PC-3 (cell line): ENCODE measurements around the gene DGKG. TPM values are rescaled to one million over a fixed set of nuclear protein-coding genes. Genes with fewer than 3 reads are reported as not detected.

Source experiments
- ATAC-seq: fragments of 200-7000 bp; cut with Tn5 transposase; 2 replicates; pipeline ENCODE4 v1.9.1; 2020; ENCODE audit warnings: mild to moderate bottlenecking, moderate library complexity
- BruUV-seq: library from RNA; stranded (reverse); fragments of 400-500 nt; replicated peaks from 2 replicates; lab custom pipeline; 2021; lab: Mats Ljungman, UMichigan
- CTCF ChIA-PET: fragments of 300-600 bp; sonication (Branson Sonifier 250); formaldehyde crosslinking; loops from one replicate; lab custom pipeline; 2022; ENCODE audit warnings: antibody characterized with exemption; lab: Charles Lee
- POLR2A ChIA-PET: fragments of 300-600 bp; sonication (Branson Sonifier 250); formaldehyde crosslinking; loops from one replicate; lab custom pipeline; 2022; ENCODE audit warnings: antibody characterized with exemption; ENCODE audit not compliant: unreplicated experiment; lab: Charles Lee
- DNase-seq: peaks from one replicate; pipeline ENCODE4 v3.0.0-alpha.2; 2015
- H2AFZ ChIP-seq: fragments of 300-600 bp; sonication (generic); 2 replicates; pipeline ENCODE4 v1.6.0; 2016; ENCODE audit warnings: antibody characterized with exemption, low read length
- H3F3A ChIP-seq: fragments of 300-600 bp; sonication (generic); one replicate; pipeline ENCODE4 v1.6.0; 2017; ENCODE audit warnings: antibody characterized with exemption, low read length, control low read depth, mild to moderate bottlenecking; ENCODE audit not compliant: unreplicated experiment
- H3K27ac ChIP-seq: fragments of 300-600 bp; sonication (generic); 2 replicates; pipeline ENCODE4 v1.5.1; 2016; ENCODE audit warnings: mild to moderate bottlenecking, low read length
- H3K27me3 ChIP-seq: fragments of 300-600 bp; sonication (generic); 2 replicates; pipeline ENCODE4 v1.6.1; 2016; ENCODE audit warnings: low read length, mixed read lengths
- H3K36me3 ChIP-seq: fragments of 300-600 bp; sonication (generic); 2 replicates; pipeline ENCODE4 v1.6.1; 2016; ENCODE audit warnings: low read depth, mixed run types, low read length, mixed read lengths
- H3K4me1 ChIP-seq: fragments of 300-600 bp; sonication (generic); 2 replicates; pipeline ENCODE4 v1.5.1; 2016; ENCODE audit warnings: low read length; ENCODE audit not compliant: insufficient read depth
- H3K4me2 ChIP-seq: fragments of 300-600 bp; sonication (generic); 2 replicates; pipeline ENCODE4 v1.6.0; 2016; ENCODE audit warnings: low read length
- H3K4me3 ChIP-seq: fragments of 300-600 bp; sonication (generic); 2 replicates; pipeline ENCODE4 v1.5.1; 2016; ENCODE audit warnings: mild to moderate bottlenecking, low read length, mixed read lengths
- H3K79me2 ChIP-seq: fragments of 300-600 bp; sonication (generic); 2 replicates; pipeline ENCODE4 v1.6.1; 2017; ENCODE audit warnings: low read length, mixed read lengths
- H3K9ac ChIP-seq: fragments of 300-600 bp; sonication (generic); 2 replicates; pipeline ENCODE4 v1.6.0; 2016; ENCODE audit warnings: mild to moderate bottlenecking, low read length
- H3K9me2 ChIP-seq: fragments of 300-600 bp; sonication (generic); replicated peaks from 2 replicates; pipeline ENCODE4 v1.6.1; 2016; ENCODE audit warnings: mixed run types, low read length, mixed read lengths
- H3K9me3 ChIP-seq: fragments of 300-600 bp; sonication (generic); 2 replicates; pipeline ENCODE4 v1.6.1; 2016; ENCODE audit warnings: low read length, mixed read lengths
- H4K20me1 ChIP-seq: fragments of 300-600 bp; sonication (generic); 2 replicates; pipeline ENCODE4 v1.6.1; 2016; ENCODE audit warnings: low read length, mixed read lengths
- CTCF ChIP-seq: fragments of 300-600 bp; sonication (generic); conservative IDR thresholded peaks from 2 replicates; pipeline ENCODE4 v1.5.1; 2017; ENCODE audit warnings: antibody characterized with exemption, low read depth, mild to moderate bottlenecking, low read length
- EZH2 ChIP-seq: fragments of 300-600 bp; sonication (generic); IDR thresholded peaks from one replicate; pipeline ENCODE4 v1.6.1; 2017; ENCODE audit warnings: antibody characterized with exemption, mild to moderate bottlenecking, low read length; ENCODE audit not compliant: unreplicated experiment
- EZH2phosphoT487 ChIP-seq: fragments of 300-600 bp; sonication (generic); IDR thresholded peaks from 2 replicates; pipeline ENCODE4 v1.6.1; 2018; ENCODE audit warnings: mild to moderate bottlenecking, antibody characterized with exemption, low read length, borderline replicate concordance
- intact Hi-C: fragments of 100-400 bp; cut with micrococcal nuclease; formaldehyde crosslinking; loops from 2 replicates; pipeline ENCODE4 v1.9.0; 2023
- total RNA-seq: library from RNA; depleted of rRNA; stranded (reverse); fragments of >200 nt; gene quantifications from 2 replicates; pipeline ENCODE4 v1.2.3, GENCODE V29; 2014

Gene DGKG
- total RNA-seq, 1 experiment from 2014 or later, result 2.7 TPM

DNA sequence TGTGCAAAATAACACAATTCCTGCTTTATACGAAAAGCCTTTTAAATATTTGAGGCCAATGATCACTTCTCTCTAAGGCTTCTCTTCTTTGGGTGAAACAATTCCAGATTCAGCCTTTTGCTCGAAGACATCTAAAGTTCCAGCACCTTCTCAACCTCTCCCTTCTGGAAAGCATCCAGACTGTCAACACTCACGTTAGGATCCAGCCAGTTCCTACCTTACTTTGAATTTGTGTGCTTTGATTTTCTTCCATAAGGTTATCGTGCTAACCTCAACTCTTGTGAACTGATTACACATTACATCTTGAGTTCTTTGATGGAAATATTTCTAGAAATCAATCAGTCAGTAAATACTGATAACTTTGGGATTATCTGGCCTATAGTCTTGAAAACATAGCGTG lies 127.9 kb downstream of the DGKG start:
- no peak overlapping the region for H3K4me3 ChIP-seq
- ATAC-seq (no peak), DNase-seq (no peak)
- H3K79me2 ChIP-seq, result no peaks in the 10 kb centered on the region
- ChIA-PET CTCF (no interaction called here), POLR2A (no interaction called here)
- H3K9me3 ChIP-seq, result no peaks in the 10 kb centered on the region
- TF ChIP-seq CTCF (no peak), EZH2phosphoT487 (no peak), EZH2 (no peak)
- H3K27me3 ChIP-seq, result peaks cover 31% of the 10 kb centered on the region
- no peaks in the 10 kb centered on the region for H4K20me1 ChIP-seq
- no peaks in the 10 kb centered on the region for H3K36me3 ChIP-seq
- H3K9me2 ChIP-seq, result no peaks in the 10 kb centered on the region
- H3K27ac ChIP-seq, result no peak overlapping the region
- H3K4me1 ChIP-seq, result no peaks in the 10 kb centered on the region
- no TSS peak for BruUV-seq
- H2AFZ ChIP-seq, result no peak overlapping the region
- H3K9ac ChIP-seq, result no peak overlapping the region
- intact Hi-C loops, result no loop called here
- H3K4me2 ChIP-seq, result no peak overlapping the region
- H3F3A ChIP-seq, result no peaks in the 10 kb centered on the region

DNA sequence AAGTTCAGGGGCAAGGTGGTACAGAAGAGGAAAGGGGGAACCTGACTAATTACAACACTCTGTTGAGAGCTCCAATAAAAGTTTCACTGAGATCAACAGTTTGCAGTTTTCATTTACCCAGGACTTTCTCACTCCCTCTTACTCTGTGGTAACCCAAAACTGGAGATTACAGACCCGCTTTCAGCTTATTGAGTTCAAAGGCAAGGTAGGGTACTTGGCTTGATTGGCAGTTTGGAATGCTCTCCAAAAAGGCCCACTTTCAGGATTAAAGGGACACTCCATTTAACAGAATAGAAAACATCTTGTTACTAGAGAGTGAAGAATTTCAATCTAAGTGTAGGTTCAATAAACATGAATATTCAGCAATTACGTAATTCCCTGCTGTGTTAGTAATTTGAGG lies 135.6 kb downstream of the DGKG start:
- H3K9me3 ChIP-seq, result no peaks in the 10 kb centered on the region
- H3K36me3 ChIP-seq, result no peaks in the 10 kb centered on the region
- POLR2A ChIA-PET, result no interaction called here
- no peak overlapping the region for H2AFZ ChIP-seq
- no peaks in the 10 kb centered on the region for H4K20me1 ChIP-seq
- CTCF ChIA-PET, result no interaction called here
- no TSS peak for BruUV-seq
- no peak overlapping the region for H3K4me2 ChIP-seq
- H3F3A ChIP-seq, result no peaks in the 10 kb centered on the region
- no peaks in the 10 kb centered on the region for H3K79me2 ChIP-seq
- TF ChIP-seq EZH2phosphoT487, result no peak
- TF ChIP-seq CTCF, result no peak
- no peak for TF ChIP-seq EZH2
- ATAC-seq (no peak), DNase-seq (no peak)
- no peak overlapping the region for H3K4me3 ChIP-seq
- no peaks in the 10 kb centered on the region for H3K9me2 ChIP-seq
- H3K4me1 ChIP-seq, result no peaks in the 10 kb centered on the region
- intact Hi-C loops, result no loop called here
- H3K27ac ChIP-seq, result no peak overlapping the region
- no peak overlapping the region for H3K9ac ChIP-seq
- peaks cover 60% of the 10 kb centered on the region for H3K27me3 ChIP-seq

DNA sequence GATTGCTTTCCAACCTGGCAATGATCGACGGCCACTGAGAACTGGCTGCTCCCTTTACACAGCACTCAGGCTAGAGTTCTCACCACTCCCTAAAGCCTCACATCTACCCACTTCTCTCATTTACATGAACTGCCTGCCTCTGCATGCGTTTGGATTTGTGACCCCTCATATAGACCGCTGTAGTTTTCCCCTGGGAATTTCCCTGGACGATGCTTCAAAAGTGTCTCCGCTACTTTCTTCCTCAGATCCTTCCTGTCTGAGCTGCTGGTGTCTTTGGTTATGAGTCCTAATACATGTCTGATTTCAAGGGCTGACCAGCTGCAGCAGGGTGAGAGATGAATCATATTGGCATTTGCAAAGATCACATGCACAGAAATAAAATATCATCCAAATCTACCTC lies 136.4 kb downstream of the DGKG start:
- no peak overlapping the region for H2AFZ ChIP-seq
- H3K4me3 ChIP-seq, result no peak overlapping the region
- DNase-seq, result no peak
- ATAC-seq, result no peak
- ChIA-PET CTCF (no interaction called here), POLR2A (no interaction called here)
- intact Hi-C loops, result no loop called here
- no peaks in the 10 kb centered on the region for H3K79me2 ChIP-seq
- H3K27ac ChIP-seq, result no peak overlapping the region
- peaks cover 3% of the 10 kb centered on the region; the same call in 1 of the 2 replicates for H3K4me1 ChIP-seq
- no peaks in the 10 kb centered on the region for H4K20me1 ChIP-seq
- no peaks in the 10 kb centered on the region for H3K9me3 ChIP-seq
- no TSS peak for BruUV-seq
- TF ChIP-seq CTCF, result no peak
- TF ChIP-seq EZH2phosphoT487, result no peak
- no peak for TF ChIP-seq EZH2
- no peaks in the 10 kb centered on the region for H3F3A ChIP-seq
- no peaks in the 10 kb centered on the region for H3K9me2 ChIP-seq
- no peak overlapping the region for H3K4me2 ChIP-seq
- H3K27me3 ChIP-seq, result peaks cover 60% of the 10 kb centered on the region
- no peak overlapping the region for H3K9ac ChIP-seq
- H3K36me3 ChIP-seq, result no peaks in the 10 kb centered on the region
